ENCODE data around the gene TBX2.

DNA sequence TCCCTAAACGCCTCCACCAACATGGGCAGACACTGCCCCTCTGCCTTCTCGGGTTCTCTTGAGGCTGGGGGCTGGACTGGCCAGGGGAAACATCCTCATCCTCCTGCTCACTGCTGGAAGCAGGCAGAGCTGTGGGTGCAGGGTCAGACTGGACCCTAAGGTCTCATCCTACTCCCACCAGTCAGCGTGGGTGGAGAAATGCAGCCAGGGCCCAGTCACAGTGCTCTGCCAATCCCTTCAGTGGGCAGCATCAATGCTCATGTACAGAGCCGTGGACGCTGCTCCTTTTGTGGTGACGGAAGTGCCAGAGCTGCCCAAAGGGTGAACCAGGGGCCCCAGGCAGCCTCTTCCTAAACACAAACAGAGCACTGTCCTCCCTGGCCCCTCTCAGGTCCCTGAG lies 13.4 kb upstream of the TBX2 start:
- TF ChIP-seq, protein P1, sequence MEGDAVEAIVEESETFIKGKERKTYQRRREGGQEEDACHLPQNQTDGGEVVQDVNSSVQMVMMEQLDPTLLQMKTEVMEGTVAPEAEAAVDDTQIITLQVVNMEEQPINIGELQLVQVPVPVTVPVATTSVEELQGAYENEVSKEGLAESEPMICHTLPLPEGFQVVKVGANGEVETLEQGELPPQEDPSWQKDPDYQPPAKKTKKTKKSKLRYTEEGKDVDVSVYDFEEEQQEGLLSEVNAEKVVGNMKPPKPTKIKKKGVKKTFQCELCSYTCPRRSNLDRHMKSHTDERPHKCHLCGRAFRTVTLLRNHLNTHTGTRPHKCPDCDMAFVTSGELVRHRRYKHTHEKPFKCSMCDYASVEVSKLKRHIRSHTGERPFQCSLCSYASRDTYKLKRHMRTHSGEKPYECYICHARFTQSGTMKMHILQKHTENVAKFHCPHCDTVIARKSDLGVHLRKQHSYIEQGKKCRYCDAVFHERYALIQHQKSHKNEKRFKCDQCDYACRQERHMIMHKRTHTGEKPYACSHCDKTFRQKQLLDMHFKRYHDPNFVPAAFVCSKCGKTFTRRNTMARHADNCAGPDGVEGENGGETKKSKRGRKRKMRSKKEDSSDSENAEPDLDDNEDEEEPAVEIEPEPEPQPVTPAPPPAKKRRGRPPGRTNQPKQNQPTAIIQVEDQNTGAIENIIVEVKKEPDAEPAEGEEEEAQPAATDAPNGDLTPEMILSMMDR (tag by site-specific recombination; IDR thresholded peaks at IDR 0.05) = no peak
- TF ChIP-seq, protein P2, sequence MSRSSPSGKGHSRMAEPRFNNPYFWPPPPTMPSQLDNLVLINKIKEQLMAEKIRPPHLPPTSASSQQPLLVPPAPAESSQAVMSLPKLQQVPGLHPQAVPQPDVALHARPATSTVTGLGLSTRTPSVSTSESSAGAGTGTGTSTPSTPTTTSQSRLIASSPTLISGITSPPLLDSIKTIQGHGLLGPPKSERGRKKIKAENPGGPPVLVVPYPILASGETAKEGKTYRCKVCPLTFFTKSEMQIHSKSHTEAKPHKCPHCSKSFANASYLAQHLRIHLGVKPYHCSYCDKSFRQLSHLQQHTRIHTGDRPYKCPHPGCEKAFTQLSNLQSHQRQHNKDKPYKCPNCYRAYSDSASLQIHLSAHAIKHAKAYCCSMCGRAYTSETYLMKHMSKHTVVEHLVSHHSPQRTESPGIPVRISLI (tag by site-specific recombination; IDR thresholded peaks at IDR 0.05) = no peak
- no peak for TF ChIP-seq ZNF416 (tag by site-specific recombination; IDR thresholded peaks at IDR 0.05)
- no peak for TF ChIP-seq ZNF138 (tag by site-specific recombination; IDR thresholded peaks at IDR 0.05; ENCODE audit: borderline replicate concordance)
- no peak for TF ChIP-seq ZNF274 (IDR thresholded peaks at IDR 0.05; ENCODE audit: low read length)
- no peak for TF ChIP-seq ZNF274 (tag by site-specific recombination; IDR thresholded peaks at IDR 0.05; ENCODE audit: borderline replicate concordance)
- TF ChIP-seq, protein P3, sequence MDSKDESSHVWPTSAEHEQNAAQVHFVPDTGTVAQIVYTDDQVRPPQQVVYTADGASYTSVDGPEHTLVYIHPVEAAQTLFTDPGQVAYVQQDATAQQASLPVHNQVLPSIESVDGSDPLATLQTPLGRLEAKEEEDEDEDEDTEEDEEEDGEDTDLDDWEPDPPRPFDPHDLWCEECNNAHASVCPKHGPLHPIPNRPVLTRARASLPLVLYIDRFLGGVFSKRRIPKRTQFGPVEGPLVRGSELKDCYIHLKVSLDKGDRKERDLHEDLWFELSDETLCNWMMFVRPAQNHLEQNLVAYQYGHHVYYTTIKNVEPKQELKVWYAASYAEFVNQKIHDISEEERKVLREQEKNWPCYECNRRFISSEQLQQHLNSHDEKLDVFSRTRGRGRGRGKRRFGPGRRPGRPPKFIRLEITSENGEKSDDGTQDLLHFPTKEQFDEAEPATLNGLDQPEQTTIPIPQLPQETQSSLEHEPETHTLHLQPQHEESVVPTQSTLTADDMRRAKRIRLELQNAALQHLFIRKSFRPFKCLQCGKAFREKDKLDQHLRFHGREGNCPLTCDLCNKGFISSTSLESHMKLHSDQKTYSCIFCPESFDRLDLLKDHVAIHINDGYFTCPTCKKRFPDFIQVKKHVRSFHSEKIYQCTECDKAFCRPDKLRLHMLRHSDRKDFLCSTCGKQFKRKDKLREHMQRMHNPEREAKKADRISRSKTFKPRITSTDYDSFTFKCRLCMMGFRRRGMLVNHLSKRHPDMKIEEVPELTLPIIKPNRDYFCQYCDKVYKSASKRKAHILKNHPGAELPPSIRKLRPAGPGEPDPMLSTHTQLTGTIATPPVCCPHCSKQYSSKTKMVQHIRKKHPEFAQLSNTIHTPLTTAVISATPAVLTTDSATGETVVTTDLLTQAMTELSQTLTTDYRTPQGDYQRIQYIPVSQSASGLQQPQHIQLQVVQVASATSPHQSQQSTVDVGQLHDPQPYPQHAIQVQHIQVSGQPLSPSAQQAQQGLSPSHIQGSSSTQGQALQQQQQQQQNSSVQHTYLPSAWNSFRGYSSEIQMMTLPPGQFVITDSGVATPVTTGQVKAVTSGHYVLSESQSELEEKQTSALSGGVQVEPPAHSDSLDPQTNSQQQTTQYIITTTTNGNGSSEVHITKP (tag by site-specific recombination; IDR thresholded peaks at IDR 0.05) = no peak
- no peak for TF ChIP-seq ZNF391 (tag by site-specific recombination; IDR thresholded peaks at IDR 0.05; ENCODE audit: borderline replicate concordance, low read depth)
